Esophagus squamous epithelium (tissue), 5 donors: ENCODE measurements around the gene NUP85. TPM values are rescaled to one million over a fixed set of nuclear protein-coding genes. Genes with fewer than 3 reads are reported as not detected.

ENCODE experiments used
- DNase-seq: peaks from one replicate; lab custom pipeline; 2025; lab: John Stamatoyannopoulos, UW
- H3K27ac ChIP-seq, 4 donors: fragments of 200-600 bp; sonication (generic); one replicate each; pipeline ENCODE4 v1.5.1; 2016 to 2019; ENCODE audit warnings: mild to moderate bottlenecking in 1 of 4
- H3K27me3 ChIP-seq, 4 donors: fragments of 200-600 bp; sonication (generic); 1 replicate in 3 of 4; 2 replicates in 1 of 4; pipeline versions ENCODE4 v1.5.1 to v1.6.0; 2017 to 2021; ENCODE audit warnings: antibody characterized with exemption in 1 of 4
- H3K36me3 ChIP-seq, 3 donors: fragments of 200-600 bp; sonication (generic); one replicate each; pipeline ENCODE4 v1.5.1; 2016 to 2019
- H3K4me1 ChIP-seq, 3 donors: fragments of 200-600 bp; sonication (generic); one replicate each; pipeline ENCODE4 v1.5.1; 2017 to 2019
- H3K4me3 ChIP-seq, 4 donors: fragments of 200-600 bp; sonication (generic); 1 replicate in 3 of 4; 2 replicates in 1 of 4; pipeline ENCODE4 v1.5.1; 2016 to 2019; ENCODE audit warnings: mild to moderate bottlenecking in 2 of 4, moderate library complexity in 1 of 4
- H3K9me3 ChIP-seq, 3 donors: fragments of 200-600 bp; sonication (generic); one replicate each; pipeline ENCODE4 v1.5.1; 2016 to 2019
- POLR2A ChIP-seq, 4 donors: fragments of 450-650 bp; IDR thresholded peaks; one replicate each; pipeline ENCODE4 v1.6.1; 2017; ENCODE audit warnings: antibody characterized with exemption in 4 of 4, mild to moderate bottlenecking in 4 of 4, moderate library complexity in 3 of 4
- WGBS, 2 donors: methylation state at CpG; one replicate each; pipeline ENCODE4 v1.1.5; 2018; 5-methylcytosine and 5-hydroxymethylcytosine counted together
- intact Hi-C: fragments of 100-400 bp; cut with DNase I; formaldehyde crosslinking; loops from one replicate; pipeline ENCODE4 v1.15.0; 2022
- total RNA-seq, 4 donors: library from RNA; depleted of rRNA; stranded (reverse); fragments of >200 nt; gene quantifications; one replicate each; pipeline ENCODE4 v1.1.0, GENCODE V29; 2016
- TF ChIP-seq, protein P1 (sequence below), 6 experiments: fragments of 450-650 bp in 4 of 6; fragments of 200-600 bp in 2 of 6; sonication (generic) in 2 of 6; IDR thresholded peaks; one replicate each; pipeline ENCODE4 v1.5.1; 2016 to 2019; ENCODE audit warnings: antibody characterized with exemption in 6 of 6, mild to moderate bottlenecking in 4 of 6, moderate library complexity in 4 of 6
- donor health status: DM: yes; HTN: yes; CAD: no.

The NUP85 gene
- total RNA-seq, 4 donors from 2014 or later, result 17.5 to 33.3 (median 29.0) TPM

GRCh38 chr17:75231741-75232464 is 26.4 kb downstream of the NUP85 start:
- 80 to 91% methylated on average over 11 to 17 of the region's 18 CpGs for WGBS, 2 donors
- H3K36me3 ChIP-seq, result peaks cover 19 to 100% (median 37%) of the 10 kb centered on the region in 3 donors

GRCh38 chr17:75232786-75233185 is 27.3 kb downstream of the NUP85 start:
- peaks cover 25 to 100% (median 45%) of the 10 kb centered on the region in 3 donors for H3K36me3 ChIP-seq
- peaks cover 0 to 8% (median 4%) of the 10 kb centered on the region in 3 donors for H3K4me1 ChIP-seq
- WGBS, 2 donors, result 97 to 100% methylated on average over 2 to 10 of the region's 13 CpGs
- intact Hi-C loops, result no loop called here
- H3K9me3 ChIP-seq, result no peaks in the 10 kb centered on the region
- H3K27ac ChIP-seq, result no peak overlapping the region
- no peak overlapping the region for H3K4me3 ChIP-seq
- no peak for DNase-seq
- no peaks in the 10 kb centered on the region for H3K27me3 ChIP-seq
- TF ChIP-seq POLR2A (IDR thresholded peaks at IDR 0.05), result no peak
- TF ChIP-seq, protein P1, sequence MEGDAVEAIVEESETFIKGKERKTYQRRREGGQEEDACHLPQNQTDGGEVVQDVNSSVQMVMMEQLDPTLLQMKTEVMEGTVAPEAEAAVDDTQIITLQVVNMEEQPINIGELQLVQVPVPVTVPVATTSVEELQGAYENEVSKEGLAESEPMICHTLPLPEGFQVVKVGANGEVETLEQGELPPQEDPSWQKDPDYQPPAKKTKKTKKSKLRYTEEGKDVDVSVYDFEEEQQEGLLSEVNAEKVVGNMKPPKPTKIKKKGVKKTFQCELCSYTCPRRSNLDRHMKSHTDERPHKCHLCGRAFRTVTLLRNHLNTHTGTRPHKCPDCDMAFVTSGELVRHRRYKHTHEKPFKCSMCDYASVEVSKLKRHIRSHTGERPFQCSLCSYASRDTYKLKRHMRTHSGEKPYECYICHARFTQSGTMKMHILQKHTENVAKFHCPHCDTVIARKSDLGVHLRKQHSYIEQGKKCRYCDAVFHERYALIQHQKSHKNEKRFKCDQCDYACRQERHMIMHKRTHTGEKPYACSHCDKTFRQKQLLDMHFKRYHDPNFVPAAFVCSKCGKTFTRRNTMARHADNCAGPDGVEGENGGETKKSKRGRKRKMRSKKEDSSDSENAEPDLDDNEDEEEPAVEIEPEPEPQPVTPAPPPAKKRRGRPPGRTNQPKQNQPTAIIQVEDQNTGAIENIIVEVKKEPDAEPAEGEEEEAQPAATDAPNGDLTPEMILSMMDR (IDR thresholded peaks at IDR 0.05), result no peak

More at GRCh38 chr17:75231741-75232464, 26.4 kb downstream of the NUP85 start:
- Histone ChIP-seq H3K9me3 (no peaks in the 10 kb centered on the region), H3K27ac (no peak overlapping the region), H3K4me3 (no peak overlapping the region), H3K27me3 (no peaks in the 10 kb centered on the region), H3K4me1 (peaks cover 0 to 17% (median 5%) of the 10 kb centered on the region in 3 donors)
- DNase-seq, result no peak
- no peak for TF ChIP-seq POLR2A (IDR thresholded peaks at IDR 0.05)
- TF ChIP-seq, protein P1 (IDR thresholded peaks at IDR 0.05), result no peak
- intact Hi-C loops, result no loop called here

DNA sequence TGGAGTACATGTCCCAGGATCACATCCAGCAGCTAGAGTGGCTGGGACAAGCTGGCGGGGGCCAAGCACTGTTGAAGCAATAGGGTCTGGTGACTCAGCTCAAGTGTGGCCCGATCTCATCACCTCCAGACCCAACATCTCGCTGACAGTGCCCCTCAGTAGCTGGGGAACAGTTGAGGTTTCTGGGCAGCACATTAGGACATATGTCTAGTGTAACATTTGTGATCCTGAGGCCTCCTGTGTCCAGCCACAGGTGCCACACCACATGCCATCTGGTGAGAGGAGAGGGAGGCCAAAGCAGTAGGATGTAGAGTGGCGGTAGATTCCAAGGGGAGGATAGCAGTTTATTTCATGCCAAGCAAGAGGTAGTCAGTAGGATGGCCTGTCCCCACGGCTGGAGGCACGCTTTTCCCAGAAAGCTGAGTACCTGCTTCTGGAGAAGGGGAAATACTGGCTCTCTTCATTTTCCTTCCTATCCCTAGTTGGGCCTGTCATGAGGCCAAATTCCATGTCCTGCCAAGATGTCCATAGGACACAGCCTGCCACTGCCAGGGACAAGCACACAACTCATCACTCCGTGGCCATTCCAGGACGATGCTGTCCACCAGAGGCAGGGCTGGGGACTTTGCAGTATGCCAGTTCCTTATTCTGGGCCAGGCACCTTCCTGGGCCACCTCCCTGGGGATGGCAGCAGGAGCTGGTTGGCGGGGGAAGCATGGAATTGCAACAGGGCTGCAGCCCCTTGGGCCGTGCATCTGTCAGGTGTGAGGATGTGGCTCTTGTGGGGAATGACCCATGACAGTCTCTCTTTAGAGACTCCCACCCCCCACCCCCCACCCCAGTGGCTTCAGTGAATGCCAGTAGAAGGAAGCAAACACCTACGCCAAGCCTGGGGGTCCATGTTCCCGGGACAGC is 31.9 kb downstream of the NUP85 start:
- Histone ChIP-seq H3K27me3 (no peaks in the 10 kb centered on the region), H3K9me3 (no peaks in the 10 kb centered on the region), H3K36me3 (peaks cover 53 to 100% (median 71%) of the 10 kb centered on the region in 3 donors), H3K27ac (no peak overlapping the region), H3K4me3 (no peak overlapping the region), H3K4me1 (no peaks in the 10 kb centered on the region)
- intact Hi-C loops, result no loop called here
- no peak for DNase-seq
- TF ChIP-seq POLR2A (IDR thresholded peaks at IDR 0.05), result no peak
- TF ChIP-seq, protein P1 (IDR thresholded peaks at IDR 0.05), result no peak
- 81 to 93% methylated on average over 4 to 8 of the region's 12 CpGs for WGBS, 2 donors

GRCh38 chr17:75238020-75238580 is 32.6 kb downstream of the NUP85 start:
- WGBS, 2 donors, result 75 to 80% methylated on average over 1 to 6 of the region's 11 CpGs
- TF ChIP-seq, protein P1 (IDR thresholded peaks at IDR 0.05), result no peak
- TF ChIP-seq POLR2A (IDR thresholded peaks at IDR 0.05), result no peak
- DNase-seq, result no peak
- Histone ChIP-seq H3K27ac (peak overlapping the region in 2 of 4 donors; percentile 14 to 18), H3K27me3 (no peaks in the 10 kb centered on the region), H3K36me3 (peaks cover 59 to 100% (median 67%) of the 10 kb centered on the region in 3 donors), H3K4me1 (no peaks in the 10 kb centered on the region), H3K4me3 (no peak overlapping the region), H3K9me3 (no peaks in the 10 kb centered on the region)
- intact Hi-C loops, result no loop called here
